Activated B cell treated with CpG ODN at 0.5 μM for 24 hours (primary cell): ENCODE results near the gene GPR146. TPM values are rescaled to one million over a fixed set of nuclear protein-coding genes. Genes with fewer than 3 reads are reported as not detected.
A peak's percentile ranks its signal among the peaks of the same experiment; 100 is the strongest.
"Not testable (repeated sequence)": the region's sequence is repeated elsewhere in the genome, so short reads cannot be mapped to it uniquely, and the experiment has no call there.

Source experiments
- ATAC-seq: fragments of 200-7000 bp; cut with Tn5 transposase; one replicate; pipeline ENCODE4 v1.10.0; 2021; ENCODE audit warnings: low read depth, mild to moderate bottlenecking, moderate library complexity
- CTCF ChIA-PET: fragments of 350-600 bp; sonication (Branson Sonifier 250); formaldehyde crosslinking; loops from one replicate; lab custom pipeline; 2021; ENCODE audit warnings: antibody characterized with exemption; lab: Charles Lee
- POLR2A ChIA-PET: fragments of 350-600 bp; sonication (Branson Sonifier 250); formaldehyde crosslinking; loops from one replicate; lab custom pipeline; 2021; ENCODE audit warnings: antibody characterized with exemption; lab: Charles Lee
- DNase-seq: peaks from one replicate; pipeline ENCODE4 v3.0.0; 2022
- H3K27ac Mint-ChIP-seq: one replicate; pipeline ENCODE4 v1.8.0; 2020; ENCODE audit warnings: mixed read lengths
- H3K27me3 Mint-ChIP-seq: one replicate; pipeline ENCODE4 v1.8.0; 2021; ENCODE audit warnings: mixed read lengths
- H3K36me3 Mint-ChIP-seq: one replicate; pipeline ENCODE4 v1.8.0; 2021; ENCODE audit warnings: low read depth, mixed read lengths
- H3K4me1 Mint-ChIP-seq: one replicate; pipeline ENCODE4 v1.8.0; 2021; ENCODE audit warnings: mixed read lengths
- H3K4me3 Mint-ChIP-seq: one replicate; pipeline ENCODE4 v1.8.0; 2020; ENCODE audit warnings: mild to moderate bottlenecking, mixed read lengths
- H3K9me3 Mint-ChIP-seq: one replicate; pipeline ENCODE4 v1.8.0; 2020; ENCODE audit warnings: mixed read lengths
- intact Hi-C: fragments of 100-400 bp; cut with micrococcal nuclease; formaldehyde crosslinking; loops from one replicate; pipeline ENCODE4 v1.15.1; 2024
- total RNA-seq: library from RNA; stranded (reverse); gene quantifications from 2 replicates; pipeline ENCODE4 v1.2.3, GENCODE V29; 2022
- TF ChIP-seq, protein P1 (sequence below): fragments of 200-600 bp; IDR thresholded peaks from one replicate; pipeline ENCODE4 v1.8.0; 2022; ENCODE audit warnings: antibody characterized with exemption, mild to moderate bottlenecking

Gene GPR146
- total RNA-seq, 1 donor from 2014 or later = 6.9 TPM

DNA sequence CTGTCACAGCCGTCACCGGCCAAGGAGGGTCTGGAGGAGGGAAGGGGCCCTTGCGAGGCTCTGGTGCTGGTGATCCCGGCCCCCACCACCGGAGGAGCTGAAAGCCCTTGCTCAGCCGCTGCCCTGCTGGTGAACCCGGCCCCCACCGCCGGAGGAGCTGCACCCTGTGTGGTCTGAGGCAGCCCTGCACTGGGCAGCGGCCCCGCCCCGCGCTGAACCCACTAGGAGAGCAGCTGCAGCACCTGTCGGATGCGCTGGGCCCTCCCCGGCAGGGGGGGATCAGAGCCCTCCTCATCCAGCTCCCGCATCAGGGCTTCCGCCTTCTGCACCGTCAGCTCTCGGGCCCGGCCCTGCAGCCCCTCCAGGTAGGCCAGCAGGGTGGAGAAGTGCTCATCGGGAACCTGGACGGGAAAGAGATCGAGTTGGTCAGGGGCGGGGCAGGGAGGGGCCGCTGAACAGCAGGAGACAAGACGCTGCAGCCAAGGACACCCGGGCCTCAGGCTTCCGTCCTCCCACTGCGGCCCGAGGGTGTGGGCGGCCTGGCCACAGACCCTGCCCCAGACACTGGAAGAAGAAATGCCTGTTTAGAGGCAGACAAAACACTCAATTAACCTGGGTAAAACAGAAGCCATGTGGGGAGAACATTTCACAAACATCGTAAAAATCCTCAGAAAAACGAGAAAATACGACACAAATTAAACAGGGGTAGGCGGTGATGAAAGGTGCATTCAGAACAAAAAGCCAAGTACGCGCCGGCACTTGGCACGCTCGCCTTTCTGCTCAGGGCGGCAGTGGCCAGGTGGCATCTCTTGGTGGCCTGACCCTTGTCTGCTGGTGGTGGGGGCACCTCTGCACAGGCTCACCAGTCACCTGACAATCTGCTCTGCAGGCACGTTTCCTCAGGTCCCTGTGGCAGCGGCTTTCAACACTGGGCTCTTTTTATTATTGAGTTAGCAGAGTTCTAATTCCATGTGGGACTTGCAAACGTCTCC lies 46.6 kb upstream of the GPR146 start:
- no peak for ATAC-seq
- CTCF ChIA-PET = interaction anchor here (1.5 to 10.0 kb wide), 2 partner anchors 66 to 179 kb away, joined by 5 to 331 read pairs; no protein-coding TSS in a partner anchor
- intact Hi-C loops = no loop called here
- POLR2A ChIA-PET = interaction anchor here (0.6 to 1.3 kb wide), 5 partner anchors 25 to 145 kb away, joined by 3 to 6 read pairs (median 3); partner anchors contain the start of gene GPR146
- DNase-seq = no peak
- Mint-ChIP-seq H3K4me3 (no peak overlapping the region), H3K36me3 (peaks cover 26% of the 10 kb centered on the region), H3K27ac (no peak overlapping the region), H3K27me3 (no peaks in the 10 kb centered on the region), H3K9me3 (no peaks in the 10 kb centered on the region), H3K4me1 (peaks cover 28% of the 10 kb centered on the region)
- TF ChIP-seq, protein P1, sequence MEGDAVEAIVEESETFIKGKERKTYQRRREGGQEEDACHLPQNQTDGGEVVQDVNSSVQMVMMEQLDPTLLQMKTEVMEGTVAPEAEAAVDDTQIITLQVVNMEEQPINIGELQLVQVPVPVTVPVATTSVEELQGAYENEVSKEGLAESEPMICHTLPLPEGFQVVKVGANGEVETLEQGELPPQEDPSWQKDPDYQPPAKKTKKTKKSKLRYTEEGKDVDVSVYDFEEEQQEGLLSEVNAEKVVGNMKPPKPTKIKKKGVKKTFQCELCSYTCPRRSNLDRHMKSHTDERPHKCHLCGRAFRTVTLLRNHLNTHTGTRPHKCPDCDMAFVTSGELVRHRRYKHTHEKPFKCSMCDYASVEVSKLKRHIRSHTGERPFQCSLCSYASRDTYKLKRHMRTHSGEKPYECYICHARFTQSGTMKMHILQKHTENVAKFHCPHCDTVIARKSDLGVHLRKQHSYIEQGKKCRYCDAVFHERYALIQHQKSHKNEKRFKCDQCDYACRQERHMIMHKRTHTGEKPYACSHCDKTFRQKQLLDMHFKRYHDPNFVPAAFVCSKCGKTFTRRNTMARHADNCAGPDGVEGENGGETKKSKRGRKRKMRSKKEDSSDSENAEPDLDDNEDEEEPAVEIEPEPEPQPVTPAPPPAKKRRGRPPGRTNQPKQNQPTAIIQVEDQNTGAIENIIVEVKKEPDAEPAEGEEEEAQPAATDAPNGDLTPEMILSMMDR = no peak

DNA sequence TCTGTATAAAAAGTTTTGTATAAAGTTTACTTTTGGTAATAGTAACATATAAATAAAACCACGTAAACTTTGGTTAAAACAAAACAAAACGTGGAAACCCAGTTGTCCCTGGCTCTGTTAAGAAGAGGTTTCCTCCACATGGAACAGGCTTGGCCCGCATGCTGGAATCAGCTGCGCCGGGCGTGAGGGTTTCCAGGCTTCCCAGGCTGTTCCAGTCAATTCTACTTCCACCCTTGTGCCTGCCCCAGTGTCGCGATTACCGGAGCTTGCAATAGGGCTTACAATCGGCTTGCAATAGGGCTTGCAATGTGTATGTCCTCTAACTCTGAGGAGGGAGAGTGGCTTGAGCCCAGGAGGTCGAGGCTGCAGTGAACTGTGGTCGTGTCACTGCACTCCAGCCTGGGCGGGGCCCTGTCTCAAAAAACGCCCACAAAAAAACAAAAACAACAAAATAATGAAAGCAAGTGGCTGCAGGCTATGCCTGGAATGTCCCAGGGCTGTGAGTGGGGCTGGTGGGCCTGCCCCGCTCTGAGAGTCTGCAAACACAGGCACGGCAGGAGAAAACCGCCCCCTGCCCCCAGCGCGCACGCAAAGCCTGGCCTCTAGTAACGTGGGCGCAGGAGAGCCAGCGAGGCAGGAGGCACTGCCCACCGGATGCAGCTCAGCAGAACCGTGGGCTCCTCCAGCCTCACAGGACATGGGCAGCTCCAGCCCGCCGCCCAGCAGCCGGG lies 45.0 kb upstream of the GPR146 start:
- CTCF ChIA-PET = interaction anchor here (1.0 to 10.0 kb wide), 3 partner anchors 45 to 177 kb away, joined by 3 to 331 read pairs (median 5); partner anchors contain the start of gene GPR146
- POLR2A ChIA-PET = interaction anchor here (0.6 to 1.3 kb wide), 4 partner anchors 25 to 87 kb away, joined by 3 to 6 read pairs (median 3); no protein-coding TSS in a partner anchor
- ATAC-seq = no peak
- DNase-seq = no peak
- H3K36me3 Mint-ChIP-seq = peaks cover 30% of the 10 kb centered on the region
- no peak overlapping the region for H3K27ac Mint-ChIP-seq
- peaks cover 26% of the 10 kb centered on the region for H3K4me1 Mint-ChIP-seq
- H3K9me3 Mint-ChIP-seq = no peaks in the 10 kb centered on the region
- H3K27me3 Mint-ChIP-seq = no peaks in the 10 kb centered on the region
- intact Hi-C loops = no loop called here
- no peak overlapping the region for H3K4me3 Mint-ChIP-seq
- TF ChIP-seq, protein P1 = no peak

DNA sequence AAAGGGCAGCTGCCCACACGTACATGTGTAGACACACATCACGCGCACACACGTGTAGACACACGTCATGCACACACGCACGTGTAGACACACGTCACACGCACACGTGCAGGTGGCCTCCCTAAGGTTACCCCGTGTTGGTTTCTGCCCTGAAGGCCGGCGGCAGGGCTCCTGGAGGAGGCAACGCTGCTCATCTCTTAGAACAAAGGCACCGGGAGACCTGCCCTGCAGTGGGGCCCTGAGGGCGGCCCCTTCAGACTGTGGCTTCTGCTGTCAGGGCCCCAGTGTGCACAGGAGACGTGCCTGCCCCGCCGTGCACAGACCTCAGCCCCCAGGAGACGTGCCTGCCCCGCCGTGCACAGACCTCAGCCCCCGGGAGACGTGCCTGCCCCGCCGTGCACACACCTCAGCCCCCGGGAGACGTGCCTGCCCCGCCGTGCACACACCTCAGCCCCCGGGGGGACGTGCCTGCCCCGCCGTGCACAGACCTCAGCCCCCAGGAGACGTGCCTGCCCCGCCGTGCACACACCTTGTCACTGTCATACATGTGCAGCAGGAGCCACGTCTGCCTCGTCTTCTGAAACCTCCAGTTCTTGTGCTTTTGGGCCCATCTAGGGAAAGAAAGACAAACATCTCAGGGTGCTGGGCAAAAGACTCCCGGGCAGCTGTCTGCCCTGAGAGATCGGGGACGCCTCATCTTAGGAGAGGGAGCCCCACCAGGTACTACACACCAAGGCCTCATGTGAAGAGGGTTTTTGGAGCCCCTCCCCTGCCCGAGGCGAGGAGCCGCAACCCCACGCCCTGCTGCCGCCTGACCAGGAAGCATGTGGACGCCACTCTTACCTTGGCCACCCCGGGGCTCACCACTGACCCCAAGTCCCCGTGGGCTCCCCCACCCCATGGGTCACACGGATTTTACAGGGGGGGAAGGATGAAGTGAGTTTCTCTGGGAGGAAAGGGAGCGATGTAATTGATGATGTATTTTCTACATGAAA lies 44.1 kb upstream of the GPR146 start:
- peaks cover 30% of the 10 kb centered on the region for H3K36me3 Mint-ChIP-seq
- H3K4me3 Mint-ChIP-seq = peak overlapping the region; percentile 7
- peak; percentile 55 for ATAC-seq
- DNase-seq = peak; percentile 41
- ChIA-PET CTCF (interaction anchor here (0.9 to 10.0 kb wide), 2 partner anchors 63 to 66 kb away, joined by 3 to 331 read pairs; no protein-coding TSS in a partner anchor), POLR2A (interaction anchor here (0.6 to 1.2 kb wide), 4 partner anchors 24 to 61 kb away, joined by 3 to 7 read pairs (median 3); no protein-coding TSS in a partner anchor)
- H3K27ac Mint-ChIP-seq = peak overlapping the region; percentile 46
- no peaks in the 10 kb centered on the region for H3K9me3 Mint-ChIP-seq
- TF ChIP-seq, protein P1 = no peak
- H3K27me3 Mint-ChIP-seq = no peaks in the 10 kb centered on the region
- H3K4me1 Mint-ChIP-seq = peaks cover 30% of the 10 kb centered on the region
- intact Hi-C loops = loop anchor here (1.0 to 5.0 kb wide), 2 partner anchors 24 to 42 kb away; partner anchors contain the start of gene GPR146

DNA sequence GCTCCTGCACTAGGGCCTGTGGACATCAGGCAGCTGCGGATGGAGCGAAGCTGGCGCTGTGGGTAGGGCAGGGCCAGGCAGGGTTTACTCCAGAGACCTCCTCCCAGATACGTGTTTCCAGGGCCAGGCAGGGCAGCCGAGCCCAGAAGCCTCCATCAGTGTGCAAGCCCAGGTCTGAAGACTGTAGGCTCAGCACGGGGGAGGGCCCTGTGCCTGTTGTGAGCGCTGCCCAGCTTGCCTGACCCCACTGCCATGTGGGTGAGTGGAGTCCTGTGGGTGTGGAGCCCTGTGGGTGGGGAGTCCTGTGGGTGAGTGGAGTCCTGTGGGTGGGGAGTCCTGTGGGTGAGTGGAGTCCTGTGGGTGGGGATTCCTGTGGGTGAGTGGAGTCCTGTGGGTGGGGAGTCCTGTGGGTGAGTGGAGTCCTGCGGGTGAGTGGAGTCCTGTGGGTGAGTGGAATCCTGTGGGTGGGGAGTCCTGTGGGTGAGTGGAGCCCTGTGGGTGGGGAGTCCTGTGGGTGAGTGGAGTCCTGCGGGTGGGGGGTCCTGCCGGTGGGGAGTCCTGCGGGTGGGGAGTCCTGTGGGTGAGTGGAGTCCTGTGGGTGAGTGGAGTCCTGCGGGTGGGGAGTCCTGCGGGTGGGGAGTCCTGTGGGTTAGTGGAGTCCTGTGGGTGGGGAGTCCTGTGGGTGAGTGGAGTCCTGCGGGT lies 43.1 kb upstream of the GPR146 start:
- peaks cover 35% of the 10 kb centered on the region for H3K36me3 Mint-ChIP-seq
- not testable (repeated sequence) for H3K4me3 Mint-ChIP-seq, ATAC-seq, H3K27ac Mint-ChIP-seq, H3K9me3 Mint-ChIP-seq, H3K27me3 Mint-ChIP-seq, DNase-seq
- intact Hi-C loops = loop anchor here (5.0 kb wide), 1 partner anchor 41 kb away; the partner anchor contains the start of gene GPR146
- POLR2A ChIA-PET = interaction anchor here (0.5 to 1.2 kb wide), 4 partner anchors 24 to 1019 kb away, joined by 3 to 7 read pairs (median 3); no protein-coding TSS in a partner anchor
- CTCF ChIA-PET = interaction anchor here (0.9 kb wide), 1 partner anchor 65 kb away, joined by 3 read pairs; no protein-coding TSS in a partner anchor
- H3K4me1 Mint-ChIP-seq = peaks cover 37% of the 10 kb centered on the region

DNA sequence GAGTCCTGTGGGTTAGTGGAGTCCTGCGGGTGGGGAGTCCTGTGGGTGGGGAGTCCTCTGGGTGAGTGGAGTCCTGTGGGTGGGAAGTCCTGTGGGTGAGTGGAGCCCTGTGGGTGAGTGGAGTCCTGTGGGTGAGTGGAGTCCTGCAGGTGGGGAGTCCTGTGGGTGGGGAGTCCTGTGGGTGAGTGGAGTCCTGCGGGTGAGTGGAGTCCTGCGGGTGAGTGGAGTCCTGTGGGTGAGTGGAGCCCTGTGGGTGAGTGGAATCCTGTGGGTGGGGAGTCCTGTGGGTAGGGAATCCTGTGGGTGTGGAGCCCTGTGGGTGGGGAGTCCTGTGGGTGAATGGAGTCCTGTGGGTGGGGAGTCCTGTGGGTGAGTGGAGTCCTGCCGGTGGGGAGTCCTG lies 42.3 kb upstream of the GPR146 start:
- H3K27ac Mint-ChIP-seq, DNase-seq, H3K27me3 Mint-ChIP-seq, H3K9me3 Mint-ChIP-seq, POLR2A ChIA-PET, CTCF ChIA-PET, ATAC-seq, H3K4me3 Mint-ChIP-seq: not testable (repeated sequence)
- peaks cover 31% of the 10 kb centered on the region for H3K36me3 Mint-ChIP-seq
- peaks cover 37% of the 10 kb centered on the region for H3K4me1 Mint-ChIP-seq
- intact Hi-C loops = loop anchor here (5.0 kb wide), 1 partner anchor 40 kb away; the partner anchor contains the start of gene GPR146

DNA sequence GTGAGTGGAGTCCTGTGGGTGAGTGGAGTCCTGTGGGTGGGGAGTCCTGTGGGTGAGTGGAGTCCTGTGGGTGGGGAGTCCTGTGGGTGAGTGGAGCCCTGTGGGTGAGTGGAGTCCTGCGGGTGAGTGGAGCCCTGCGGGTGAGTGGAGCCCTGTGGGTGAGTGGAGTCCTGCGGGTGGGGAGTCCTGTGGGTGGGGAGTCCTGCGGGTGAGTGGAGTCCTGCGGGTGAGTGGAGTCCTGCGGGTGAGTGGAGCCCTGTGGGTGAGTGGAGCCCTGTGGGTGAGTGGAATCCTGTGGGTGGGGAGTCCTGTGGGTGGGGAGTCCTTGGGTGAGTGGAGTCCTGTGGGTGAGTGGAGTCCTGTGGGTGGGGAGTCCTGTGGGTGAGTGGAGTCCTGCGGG lies 41.9 kb upstream of the GPR146 start:
- H3K36me3 Mint-ChIP-seq = peaks cover 29% of the 10 kb centered on the region
- peaks cover 37% of the 10 kb centered on the region for H3K4me1 Mint-ChIP-seq
- CTCF ChIA-PET, DNase-seq, H3K4me3 Mint-ChIP-seq, H3K27me3 Mint-ChIP-seq, ATAC-seq, H3K9me3 Mint-ChIP-seq, POLR2A ChIA-PET, H3K27ac Mint-ChIP-seq: not testable (repeated sequence)
- intact Hi-C loops = loop anchor here (5.0 kb wide), 1 partner anchor 40 kb away; the partner anchor contains the start of gene GPR146
